GM21526 (cell line): ENCODE measurements around the gene CLK4.

Experiments used
- ATAC-seq: cut with Tn5 transposase; IDR thresholded peaks from one replicate; pipeline ENCODE4 v1.9.1; 2021; ENCODE audit warnings: moderate library complexity; ENCODE audit not compliant: unreplicated experiment, low FRiP score

Gene CLK4

DNA sequence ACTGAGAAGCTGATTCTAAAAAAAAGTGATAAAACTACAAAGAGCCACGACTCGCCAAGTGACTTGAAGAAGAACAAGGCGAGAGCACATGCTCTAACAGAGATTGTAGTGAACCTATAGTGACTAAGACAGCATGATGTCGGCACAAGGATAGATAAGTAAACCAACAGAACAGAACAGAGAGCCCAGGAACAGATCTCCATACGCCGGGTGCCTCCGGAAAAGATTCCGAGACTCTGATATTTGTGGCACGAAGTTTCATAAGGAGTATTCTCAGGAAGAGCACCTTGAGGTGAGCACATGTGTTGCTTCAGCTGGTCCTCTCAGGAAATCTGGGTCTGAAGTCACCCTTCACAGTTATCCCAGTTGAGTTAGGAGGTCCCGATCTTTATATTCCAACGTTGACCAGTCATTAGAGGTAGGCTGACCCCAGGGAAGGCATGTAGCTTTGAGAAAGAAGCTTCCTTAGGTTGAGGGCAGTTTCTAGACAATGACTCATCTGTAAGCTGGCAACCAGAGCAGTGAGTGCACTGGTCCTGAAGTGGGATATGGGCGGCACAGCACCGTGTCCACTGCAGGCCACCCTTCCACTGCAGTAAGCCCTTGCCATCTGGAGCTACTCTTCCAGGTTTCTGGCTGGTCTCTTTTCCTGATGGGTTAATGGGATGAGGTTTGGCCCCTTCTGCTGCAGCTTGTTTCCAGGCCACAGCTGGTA is 13.6 kb upstream of the CLK4 start:
- ATAC-seq, result no peak

DNA sequence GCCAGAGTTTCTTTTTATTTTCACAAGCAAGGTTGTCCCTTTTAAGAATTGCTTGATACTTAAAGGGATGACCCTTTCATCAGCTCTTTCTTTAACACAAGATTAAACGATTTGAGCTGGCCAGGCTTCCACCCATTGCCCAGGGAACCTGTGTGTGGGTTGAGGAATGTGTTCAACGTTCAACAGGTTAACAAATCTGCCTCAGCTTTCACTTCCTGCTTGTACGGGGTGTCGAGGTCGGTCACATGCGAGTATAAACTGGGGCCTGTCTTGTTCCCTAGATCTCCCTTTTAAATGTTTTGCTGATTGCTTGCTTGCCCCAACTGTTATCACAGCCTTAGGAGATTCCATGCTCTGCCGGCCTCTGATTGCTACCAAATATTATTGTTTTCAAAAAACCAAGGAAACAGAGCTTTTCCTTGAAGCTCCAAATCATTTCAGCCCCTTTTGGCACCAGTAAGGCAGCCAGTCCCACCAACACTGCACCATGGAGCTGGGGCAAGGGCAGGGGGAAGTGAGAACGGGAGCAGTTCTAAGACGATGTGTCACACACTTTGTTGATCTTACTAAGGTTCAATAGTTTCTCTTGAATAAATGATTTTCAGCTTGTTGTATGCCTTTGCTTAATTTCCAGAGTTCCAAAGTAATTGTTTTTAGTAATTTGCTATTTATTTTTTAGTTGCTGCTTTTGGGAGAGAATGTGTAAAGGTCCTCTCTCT is 10.7 kb upstream of the CLK4 start:
- no peak for ATAC-seq

DNA sequence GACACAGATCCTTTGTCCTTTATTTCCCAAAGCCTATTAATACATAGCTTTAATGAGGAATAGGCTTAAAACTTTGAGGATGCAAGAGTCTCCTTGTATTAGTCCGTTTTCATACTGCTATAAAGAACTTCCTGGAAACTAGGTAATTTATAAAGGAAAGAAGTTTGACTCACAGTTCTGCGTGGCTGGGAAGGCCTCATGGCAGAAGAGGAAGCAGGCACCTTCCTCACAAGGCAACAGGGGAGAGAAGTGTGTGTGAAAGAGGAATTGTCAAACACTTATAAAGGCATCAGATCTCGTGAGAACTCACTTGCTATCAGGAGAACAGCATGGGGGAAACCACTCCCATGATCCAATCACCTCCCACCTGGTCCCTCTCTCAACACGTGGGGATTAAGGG is 5.4 kb upstream of the CLK4 start:
- ATAC-seq, result no peak

DNA sequence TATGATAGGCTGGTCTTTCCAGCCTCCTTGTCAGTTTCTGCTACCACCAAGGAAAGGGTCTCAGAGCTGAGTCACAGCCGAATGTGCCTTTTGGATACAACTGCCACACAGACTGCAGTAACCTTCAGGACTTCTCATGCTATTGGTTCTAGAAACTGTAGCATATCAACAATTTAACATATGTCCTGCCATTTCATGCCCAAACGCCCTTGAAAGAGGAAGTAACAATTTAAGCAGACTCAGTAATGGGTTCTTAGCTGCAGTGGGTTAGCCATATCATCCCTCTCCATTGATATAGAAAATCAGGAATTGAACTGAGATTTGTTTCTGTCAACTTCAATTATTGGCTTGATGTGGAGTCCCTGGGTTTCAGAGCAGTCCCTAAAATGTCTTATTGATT is 4.1 kb upstream of the CLK4 start:
- no peak for ATAC-seq

DNA sequence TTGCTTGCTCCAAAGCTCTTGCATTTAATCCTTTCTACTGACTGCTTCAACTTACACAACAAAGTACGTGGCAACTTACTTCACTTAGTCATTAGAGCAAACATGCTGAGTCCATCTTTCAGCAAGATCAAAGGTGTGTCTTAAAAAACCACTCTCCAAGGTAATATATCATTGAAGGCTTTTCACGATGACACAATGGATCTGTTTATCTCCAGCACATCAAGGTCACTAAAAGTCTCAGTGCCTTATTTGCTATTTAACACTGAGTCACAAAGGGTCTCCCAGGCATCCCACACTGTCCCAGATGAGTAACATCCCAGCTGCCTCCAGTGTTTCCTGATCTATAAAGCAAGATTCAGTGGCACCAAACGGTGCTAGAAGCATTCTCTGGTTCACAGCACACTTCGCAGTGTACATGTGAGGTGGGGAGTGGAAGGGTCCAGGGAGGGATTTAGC is 3.7 kb upstream of the CLK4 start:
- no peak for ATAC-seq

DNA sequence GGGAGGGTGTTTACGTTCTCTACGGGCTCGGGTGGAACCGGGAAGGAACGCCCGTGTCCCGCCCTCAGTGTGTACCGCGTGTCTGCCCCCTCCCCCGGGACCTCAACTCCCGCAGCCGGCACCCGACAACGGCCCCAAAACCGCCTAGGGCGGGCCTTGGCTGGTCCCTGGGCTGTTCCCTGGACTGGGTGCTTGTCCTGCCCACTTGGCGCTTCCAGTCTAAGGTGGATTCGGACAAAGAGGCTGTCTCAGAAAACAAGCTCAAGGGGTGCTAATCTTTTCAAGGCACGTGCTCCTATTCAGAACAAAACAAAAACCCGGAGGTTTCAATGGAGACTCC is 379 bp upstream of the CLK4 start:
- no peak for ATAC-seq

DNA sequence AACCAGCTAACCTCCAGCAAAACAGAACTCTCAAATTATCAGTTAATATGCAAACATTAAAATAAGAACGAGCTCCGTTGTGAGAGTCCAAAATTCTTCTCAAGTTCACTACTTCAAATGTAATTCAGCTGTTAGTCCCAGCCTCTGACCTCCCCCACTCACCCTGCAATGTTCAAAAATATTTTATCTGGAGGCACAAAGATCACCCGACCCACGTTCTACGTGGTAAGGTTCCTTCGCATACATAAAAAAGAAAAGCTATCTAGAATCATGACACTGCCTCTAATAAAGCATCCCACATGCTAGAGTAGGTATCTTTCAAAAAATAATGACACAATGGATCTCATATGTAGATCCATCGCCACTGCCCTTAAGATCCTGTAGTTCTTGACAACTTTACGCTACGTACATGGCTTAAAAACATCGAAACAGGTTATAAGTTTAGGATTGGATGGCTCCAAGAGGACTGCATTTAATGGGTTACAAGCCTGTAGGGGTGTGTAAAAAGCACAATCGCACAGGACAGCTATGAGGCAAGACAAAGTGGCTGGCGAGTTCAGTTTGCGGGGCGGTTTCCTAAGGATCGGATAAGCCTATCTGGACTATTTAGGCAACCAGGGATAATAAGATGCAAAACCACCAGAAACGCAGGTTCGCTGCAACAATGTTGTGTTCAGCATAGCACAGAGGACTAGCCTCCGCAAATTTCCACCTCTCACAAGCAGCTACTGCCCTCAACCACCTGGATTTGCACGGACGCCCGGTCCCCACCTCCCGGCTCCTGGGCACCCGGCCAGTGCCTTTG is 969 bp downstream of the CLK4 start:
- peak; percentile 10 for ATAC-seq

DNA sequence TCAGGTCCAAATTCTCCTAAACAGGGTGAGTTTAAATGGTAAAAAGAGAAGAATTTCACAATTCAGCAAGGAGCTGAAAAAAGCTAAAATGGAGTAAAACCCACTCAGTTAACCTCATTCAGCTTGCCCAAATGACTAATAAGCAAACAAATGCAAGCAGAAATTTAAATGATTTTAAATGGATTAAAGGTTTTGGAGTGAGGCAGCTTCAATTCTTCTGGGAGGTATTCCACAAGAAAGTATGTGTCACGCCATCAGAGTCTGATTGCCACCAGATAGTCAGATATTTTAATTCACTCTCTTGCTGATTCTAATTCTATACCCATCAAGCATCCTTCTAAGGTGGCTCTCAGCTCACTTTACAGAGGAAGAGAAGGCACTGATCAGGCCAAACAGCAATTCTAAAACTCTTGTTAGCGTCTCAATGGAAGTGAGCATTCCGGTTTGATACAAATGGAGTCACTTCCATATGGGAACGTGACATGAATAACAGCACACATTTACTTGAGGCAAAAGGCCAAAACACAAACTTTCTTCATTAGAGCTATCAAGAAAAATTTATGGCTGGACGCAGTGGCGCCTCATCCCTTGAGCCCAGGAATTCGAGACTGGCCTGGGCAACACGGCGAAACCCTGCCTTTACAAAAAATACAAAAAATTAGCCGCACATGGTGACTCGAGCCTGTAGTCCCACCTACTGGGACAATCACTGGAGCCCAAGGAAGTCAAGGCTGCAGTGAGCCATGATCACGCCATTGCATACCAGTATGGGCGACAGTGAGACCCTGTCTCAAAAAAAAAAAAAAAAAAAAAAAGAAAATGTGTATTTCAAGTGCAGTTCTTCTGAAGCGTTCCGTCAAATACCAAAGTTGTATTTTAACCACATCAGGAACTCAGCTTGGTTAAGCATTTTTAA is 2.0 kb downstream of the CLK4 start:
- no peak for ATAC-seq

DNA sequence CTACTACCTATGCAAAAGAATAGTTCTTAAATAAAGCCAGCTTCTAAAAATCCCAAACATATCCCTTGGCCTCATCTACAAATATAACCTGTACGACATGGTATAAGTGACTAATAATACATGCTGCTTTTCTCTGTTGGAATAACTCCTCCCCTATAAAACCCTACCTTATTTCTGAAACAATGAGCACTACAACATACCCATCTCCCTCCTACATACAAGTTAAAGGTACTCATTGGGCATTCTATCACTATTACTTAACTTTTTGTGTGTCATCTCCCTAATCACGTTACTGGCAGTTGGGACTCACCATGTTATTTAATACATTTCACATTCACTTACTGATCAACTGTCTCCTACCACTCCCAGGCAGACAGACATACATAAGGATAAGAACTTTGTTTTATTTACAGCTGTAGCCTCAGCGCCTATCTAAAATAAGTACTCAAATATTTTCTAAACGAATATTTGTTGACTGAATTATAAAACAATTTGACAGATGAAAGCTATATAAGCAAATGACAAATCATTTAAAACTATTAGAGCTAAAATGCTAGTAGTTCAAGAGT is 4.1 kb downstream of the CLK4 start:
- ATAC-seq, result no peak

DNA sequence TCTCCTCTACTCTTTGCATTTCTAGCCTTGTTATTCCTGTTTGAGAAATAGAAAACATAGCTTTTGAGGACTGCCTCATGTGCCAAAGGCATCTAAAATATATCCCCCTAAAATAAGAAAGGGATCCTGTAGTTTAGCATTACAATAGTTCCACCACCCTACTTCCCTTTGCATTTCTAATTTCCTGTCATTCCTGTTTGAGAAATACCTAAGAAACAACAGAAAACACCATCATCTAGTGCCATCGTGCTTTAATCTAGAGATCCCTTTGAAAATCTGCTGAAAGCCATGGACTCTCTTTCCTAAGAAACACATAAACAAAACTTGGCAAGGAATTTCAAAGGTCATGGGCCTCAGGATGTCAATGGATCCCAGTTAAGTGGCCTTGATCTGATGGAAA is 7.5 kb downstream of the CLK4 start:
- ATAC-seq, result no peak

DNA sequence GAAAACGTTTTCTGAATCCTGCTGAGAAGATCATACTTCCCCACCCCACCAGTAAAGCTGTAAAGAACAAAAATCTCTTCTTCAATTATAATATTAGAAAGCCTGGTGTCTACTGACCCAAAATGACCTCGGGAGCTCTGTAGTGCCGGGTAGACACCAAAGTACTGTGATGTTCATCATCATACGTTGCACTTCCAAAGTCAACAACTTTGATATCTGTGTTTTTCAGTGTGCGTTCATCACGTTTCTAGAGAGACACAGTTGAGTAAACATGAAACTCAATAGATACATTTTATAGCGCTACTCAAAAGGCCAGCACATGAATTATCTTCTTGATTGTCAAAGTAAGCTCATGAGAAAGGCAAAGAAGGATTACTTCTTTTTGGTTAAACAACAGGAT is 14.6 kb downstream of the CLK4 start:
- no peak for ATAC-seq

DNA sequence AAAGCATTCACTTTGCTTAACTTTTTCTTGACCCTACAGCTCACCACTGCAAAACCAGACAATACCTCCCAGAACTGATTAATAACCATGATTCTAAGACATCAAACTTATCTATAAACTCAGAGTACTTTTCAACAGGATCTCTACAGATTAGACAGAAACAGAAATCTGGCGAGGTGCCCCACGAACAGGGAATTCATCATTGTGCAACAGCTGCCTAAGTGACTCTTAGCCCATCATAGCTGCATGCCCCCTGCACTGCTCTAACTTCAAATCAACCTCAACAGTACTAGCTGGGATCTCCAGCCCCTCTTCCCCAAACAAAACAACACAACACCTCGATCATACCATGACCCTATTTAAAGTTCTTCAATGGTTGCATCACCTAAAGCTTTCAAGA is 20.6 kb downstream of the CLK4 start:
- ATAC-seq, result no peak

DNA sequence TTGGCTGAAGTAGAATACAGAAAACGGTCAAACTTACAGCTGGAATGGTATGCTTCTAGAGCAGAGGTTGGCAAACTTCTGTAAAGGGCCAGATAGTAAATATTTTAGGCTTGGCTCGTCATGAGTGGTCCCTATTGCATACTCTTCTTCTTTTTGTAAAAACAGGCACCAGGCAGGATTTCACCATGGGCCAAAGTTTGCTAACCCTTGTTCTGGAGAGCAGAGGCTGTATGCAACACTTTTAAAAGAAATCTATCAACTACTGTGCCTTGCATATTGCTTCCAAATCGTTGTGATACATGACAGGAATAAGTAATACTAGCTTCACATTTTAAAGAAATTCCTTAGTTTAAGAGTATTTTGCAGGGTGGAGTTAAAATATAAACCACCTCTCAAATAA is 21.1 kb downstream of the CLK4 start:
- no peak for ATAC-seq

DNA sequence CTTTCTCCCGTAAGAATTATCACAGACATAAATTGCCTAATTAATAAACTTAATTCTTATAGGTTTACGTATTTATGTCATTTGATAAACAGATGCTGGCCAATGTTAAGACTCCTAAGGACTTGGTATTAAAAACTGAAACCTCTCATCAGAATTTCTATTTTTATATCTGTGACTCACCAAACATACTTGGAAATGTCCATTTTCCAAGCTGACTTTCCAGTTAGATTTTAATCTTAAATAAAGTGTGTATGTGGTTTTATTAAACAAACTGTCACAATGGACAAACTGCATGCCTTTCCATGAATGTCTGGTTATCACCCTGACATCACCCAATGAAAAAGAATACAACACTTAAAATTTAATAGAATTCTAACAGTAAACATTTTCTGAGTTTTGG is 24.1 kb downstream of the CLK4 start:
- no peak for ATAC-seq

DNA sequence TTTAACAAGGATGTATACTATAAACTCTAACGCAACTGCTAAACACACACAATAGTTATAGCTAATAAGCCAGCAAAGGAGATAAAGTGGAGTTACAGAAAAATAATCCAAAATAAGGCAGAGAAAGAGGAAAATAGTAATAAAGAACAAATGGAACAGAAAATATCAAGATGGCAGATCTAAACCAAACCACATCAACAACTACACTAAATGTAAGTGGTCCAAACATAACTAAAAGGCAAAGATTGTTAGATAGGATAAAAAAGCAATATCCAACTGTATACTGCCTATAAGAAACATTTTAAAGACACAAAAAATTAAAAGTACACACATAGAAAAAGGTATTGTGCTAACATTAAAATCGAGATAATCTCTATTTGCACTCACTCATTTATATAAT is 31.1 kb downstream of the CLK4 start:
- ATAC-seq, result no peak

DNA sequence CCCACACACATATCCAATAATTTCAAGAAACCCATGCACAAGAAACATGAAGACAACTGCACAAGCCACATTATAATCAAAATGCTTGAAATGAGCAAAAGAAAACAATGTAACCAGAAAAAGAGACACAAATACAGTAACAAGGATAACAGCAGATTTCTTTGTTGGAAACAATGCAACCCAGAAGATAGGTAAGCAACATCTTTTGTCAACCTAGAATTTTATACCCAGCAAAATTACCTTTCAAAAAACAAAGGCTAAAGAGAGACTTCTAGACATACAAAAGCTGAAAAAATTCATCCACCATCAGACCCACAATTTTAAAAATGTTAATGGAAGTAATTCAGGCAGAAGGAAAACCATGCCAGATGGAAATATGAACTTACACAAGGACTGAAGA is 31.7 kb downstream of the CLK4 start:
- no peak for ATAC-seq

DNA sequence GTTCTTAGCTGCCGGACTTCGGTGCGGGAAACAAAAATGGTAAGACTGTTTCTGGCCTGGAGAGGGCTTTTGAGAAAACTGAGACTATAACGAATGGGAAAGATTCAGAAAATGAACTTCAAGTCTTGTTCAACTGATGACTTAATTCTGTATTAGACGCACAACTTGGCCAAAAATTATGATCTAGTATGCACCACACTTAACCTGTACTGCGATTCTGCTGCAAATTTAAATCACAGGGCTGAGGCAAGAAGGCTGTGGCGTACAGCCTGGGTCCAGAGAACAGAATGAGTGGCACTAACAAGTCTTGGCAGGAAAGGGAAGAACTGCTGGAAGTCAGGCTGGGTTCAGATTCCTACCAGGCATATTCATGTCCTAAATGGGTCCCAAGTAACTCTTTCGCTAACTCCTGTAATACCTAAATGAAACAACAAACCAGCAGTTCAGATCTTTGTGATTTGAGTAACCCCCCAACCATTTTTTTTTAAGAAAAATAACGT is 35.9 kb downstream of the CLK4 start:
- ATAC-seq, result no peak

DNA sequence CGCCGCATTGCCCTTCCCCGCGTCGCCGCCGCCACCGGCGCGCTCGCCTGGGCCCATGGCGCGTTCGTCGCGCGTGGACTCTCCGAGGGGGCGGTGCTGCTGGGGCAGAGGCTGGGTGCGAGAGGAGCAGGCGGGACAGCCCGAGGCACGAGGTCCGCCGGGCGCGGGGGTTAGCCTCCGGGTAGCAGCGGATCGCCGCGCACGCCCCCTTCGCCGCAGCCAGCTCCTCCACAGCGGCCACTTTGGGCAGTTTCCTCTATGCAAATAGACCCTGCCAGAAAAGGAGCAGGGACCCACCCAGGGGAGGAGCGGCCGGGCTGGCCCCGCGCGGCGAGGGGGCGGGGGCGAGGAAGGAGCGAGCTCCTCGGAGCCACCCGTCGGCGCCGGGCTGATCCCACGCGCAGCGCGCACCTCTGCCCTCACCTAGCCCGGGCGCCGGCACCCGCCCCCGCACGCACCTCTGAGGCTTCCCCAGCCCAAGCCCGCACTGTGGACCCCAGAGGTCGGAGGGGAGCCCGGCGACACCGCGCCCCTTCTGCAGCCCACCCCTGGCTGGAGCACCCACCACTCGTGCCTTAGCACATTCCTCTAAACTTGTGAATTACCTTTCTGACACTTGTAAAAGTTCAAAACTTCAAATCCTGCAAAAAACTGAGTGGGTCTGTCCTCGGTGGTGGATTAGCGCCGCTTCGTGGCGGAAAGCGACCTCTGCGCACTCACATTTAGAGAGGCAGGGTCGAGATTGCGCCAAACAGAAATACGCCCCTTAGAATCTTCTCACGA is 36.5 kb downstream of the CLK4 start, which contains the start of gene COL23A1:
Gene COL23A1 (minus strand): TSS at position 253 of the 783 bp plus-strand sequence.
- no peak for ATAC-seq
